K562 (cell line): ENCODE data around the gene IFT81. TPM values are rescaled to one million over a fixed set of nuclear protein-coding genes. Genes with fewer than 3 reads are reported as not detected.
A peak's percentile ranks its signal among the peaks of the same experiment; 100 is the strongest.

Source experiments
- ATAC-seq: fragments of 200-7000 bp; cut with Tn5 transposase; 3 replicates; pipeline ENCODE4 v1.9.1; 2020; ENCODE audit warnings: moderate library complexity
- BruUV-seq: library from RNA; stranded (reverse); fragments of 400-500 nt; replicated peaks from 2 replicates; lab custom pipeline; 2021; lab: Mats Ljungman, UMichigan
- CTCF ChIA-PET: fragments of 300-600 bp; formaldehyde crosslinking; extraction: SDS; loops from one replicate; lab custom pipeline; 2021; ENCODE audit warnings: low intra/inter-chr PET ratio; lab: Yijun Ruan, JAX
- POLR2A ChIA-PET: fragments of 300-600, 350-650 bp; sonication (Branson Sonifier 250); formaldehyde crosslinking; extraction: SDS; loops from one replicate; lab custom pipeline; 2021; ENCODE audit warnings: antibody characterized with exemption, inconsistent platforms; lab: Yijun Ruan, JAX
- DNase-seq, 4 experiments: peaks; one replicate each; pipeline versions ENCODE4 v3.0.0 to v3.0.0-alpha.2; 2011 to 2018; ENCODE audit warnings: low spot score in 3 of 4, mixed read lengths in 3 of 4; ENCODE audit errors: extremely low read depth in 1 of 4
- FAIRE-seq: peaks from 2 replicates; lab custom pipeline; 2011; peaks lifted over from hg19 to GRCh38; lab: Jason Lieb, UNC
- H2AFZ ChIP-seq: 2 replicates; pipeline ENCODE4 v1.6.0; 2011; ENCODE audit warnings: low read depth, low read length, control low read depth, inconsistent platforms
- H3K27ac ChIP-seq: fragments of 200-600 bp; 3 replicates; pipeline ENCODE4 v1.8.0; 2011; ENCODE audit warnings: low read depth, mild to moderate bottlenecking, control low read depth, inconsistent platforms, low read length, moderate library complexity, mixed read lengths; ENCODE audit errors: extremely low read depth
- H3K27me3 ChIP-seq, 2 experiments: fragments of 300-600 bp in 1 of 2; 2 replicates in 1 of 2; 3 replicates in 1 of 2; pipeline versions ENCODE4 v1.6.0 to v1.8.0; 2011; ENCODE audit warnings: inconsistent platforms in 2 of 2, low read length in 2 of 2, mild to moderate bottlenecking in 1 of 2, mixed read lengths in 1 of 2, moderate library complexity in 1 of 2; ENCODE audit not compliant: control insufficient read depth in 2 of 2, insufficient read depth in 2 of 2
- H3K36me3 ChIP-seq: fragments of 300-600 bp; 3 replicates; pipeline ENCODE4 v1.8.0; 2011; ENCODE audit warnings: mild to moderate bottlenecking, low read length, inconsistent platforms; ENCODE audit not compliant: control insufficient read depth, insufficient read depth
- H3K4me1 ChIP-seq, 2 experiments: fragments of 200-600 bp in 1 of 2; replicated peaks in 1 of 2; 2 replicates in 1 of 2; 3 replicates in 1 of 2; pipeline versions ENCODE4 v1.5.1 to v1.8.0; 2011; ENCODE audit warnings: inconsistent platforms in 2 of 2, low read length in 2 of 2, mild to moderate bottlenecking in 1 of 2, mixed read lengths in 1 of 2, moderate library complexity in 1 of 2; ENCODE audit not compliant: control insufficient read depth in 2 of 2, insufficient read depth in 2 of 2
- H3K4me2 ChIP-seq: 2 replicates; pipeline ENCODE4 v1.6.1; 2011; ENCODE audit warnings: low read length, control low read depth, inconsistent platforms, mixed read lengths; ENCODE audit not compliant: insufficient read depth
- H3K4me3 ChIP-seq: fragments of 200-600 bp; sonication (generic), shearing (Covaris generic); 2 replicates; pipeline ENCODE4 v1.5.1; 2016; ENCODE audit warnings: control low read depth, inconsistent platforms
- H3K79me2 ChIP-seq: fragments of 200-600 bp; 3 replicates; pipeline ENCODE4 v1.8.0; 2011; ENCODE audit warnings: low read length, inconsistent platforms; ENCODE audit not compliant: control insufficient read depth, insufficient read depth
- H3K9ac ChIP-seq, 2 experiments: 2 replicates each; pipeline versions ENCODE4 v1.6.0 to v1.6.1; 2011; ENCODE audit warnings: low read depth in 2 of 2, low read length in 2 of 2, control low read depth in 1 of 2, inconsistent platforms in 1 of 2, mild to moderate bottlenecking in 1 of 2, mixed read lengths in 1 of 2; ENCODE audit not compliant: insufficient read depth in 1 of 2
- H3K9me1 ChIP-seq: one replicate; pipeline ENCODE4 v1.6.0; 2011; ENCODE audit warnings: inconsistent platforms, mild to moderate bottlenecking, low read length, moderate library complexity; ENCODE audit not compliant: control insufficient read depth, insufficient read depth
- H3K9me3 ChIP-seq: replicated peaks from 2 replicates; pipeline ENCODE4 v1.5.1; 2011; ENCODE audit warnings: low read depth, low read length, inconsistent platforms; ENCODE audit not compliant: control insufficient read depth, insufficient read depth
- H4K20me1 ChIP-seq: replicated peaks from 2 replicates; pipeline ENCODE4 v1.6.1; 2011; ENCODE audit warnings: low read length, inconsistent platforms, mixed read lengths; ENCODE audit not compliant: control insufficient read depth, insufficient read depth
- DPF2 ChIP-seq: fragments of 450-650 bp; IDR thresholded peaks from 2 replicates; pipeline ENCODE4 v1.6.1; 2016
- LARP7 ChIP-seq: fragments of 450-650 bp; IDR thresholded peaks from 2 replicates; pipeline ENCODE4 v1.6.1; 2016
- RBM15 ChIP-seq: fragments of 200-400 bp; formaldehyde crosslinking; IDR thresholded peaks from 2 replicates; pipeline ENCODE4 v1.6.1; 2018; ENCODE audit warnings: mild to moderate bottlenecking, low read length, moderate library complexity; ENCODE audit not compliant: insufficient read depth
- SAP30 ChIP-seq: fragments of 200-600 bp; sonication (generic); IDR thresholded peaks from 2 replicates; pipeline ENCODE4 v1.6.1; 2012; ENCODE audit warnings: borderline replicate concordance, low read depth, mild to moderate bottlenecking, moderate library complexity, low read length, control low read depth, inconsistent platforms; ENCODE audit not compliant: insufficient read depth, poor library complexity, severe bottlenecking
- SP1 ChIP-seq: sonication (generic); formaldehyde crosslinking; IDR thresholded peaks from 2 replicates; pipeline ENCODE4 v1.8.1; 2022; ENCODE audit warnings: mild to moderate bottlenecking, missing genetic modification reagents
- SRSF3 ChIP-seq: fragments of 200-400 bp; formaldehyde crosslinking; IDR thresholded peaks from 2 replicates; pipeline ENCODE4 v1.6.1; 2016; ENCODE audit warnings: mild to moderate bottlenecking, low read length, moderate library complexity; ENCODE audit not compliant: insufficient read depth
- ZNF184 ChIP-seq: sonication (generic); formaldehyde crosslinking; IDR thresholded peaks from 2 replicates; pipeline ENCODE4 v1.5.0; 2020; ENCODE audit warnings: missing genetic modification reagents
- ZNF354B ChIP-seq: fragments of 250-450 bp; sonication (Bioruptor Pico); IDR thresholded peaks from 2 replicates; pipeline ENCODE4 v1.4.0; 2020
- ZNF398 ChIP-seq: fragments of 250-450 bp; sonication (Bioruptor Pico); IDR thresholded peaks from 2 replicates; pipeline ENCODE4 v1.8.0; 2021; ENCODE audit warnings: moderate library complexity, mild to moderate bottlenecking, inconsistent platforms
- WGBS: fragments of 100-300 bp; shearing (Covaris generic); methylation state at CpG from one replicate; pipeline ENCODE4 v1.1.6; 2016; ENCODE audit warnings: low coverage, mixed read lengths; ENCODE audit not compliant: insufficient coverage; ENCODE audit errors: missing lambda C conversion rate; 5-methylcytosine and 5-hydroxymethylcytosine counted together
- in situ Hi-C: fragments of 300-500 bp; cut with MboI; formaldehyde crosslinking; loops from 4 replicates; pipeline ENCODE4 v1.15.0; 2018; ENCODE audit warnings: inconsistent platforms, mixed read lengths
- intact Hi-C: fragments of 100-400 bp; cut with micrococcal nuclease; formaldehyde crosslinking; loops from 2 replicates; pipeline ENCODE4 v1.14.2; 2022
- polyA plus RNA-seq, 8 experiments: library from polyadenylated mRNA; depleted of rRNA in 4 of 8; stranded (reverse) in 5 of 8; unstranded in 3 of 8; fragments of >200 nt; fragmentation: Nextera tagmentation in 2 of 8; fragmentation: Illumina TruSeq in 1 of 8; extraction: Ambion mirVana in 2 of 8; extraction: Trizol in 1 of 8; gene quantifications; 2 replicates each; pipeline versions ENCODE4 v1.2.1 to v1.2.3, GENCODE V29; 2011 to 2014; ENCODE audit warnings: inconsistent platforms in 1 of 8, missing spikeins in 1 of 8
- total RNA-seq, 7 experiments: library from RNA; depleted of rRNA in 6 of 7; stranded (reverse); fragments of >200 nt in 6 of 7; fragmentation: Illumina TruSeq in 2 of 7; extraction: Trizol in 2 of 7; gene quantifications; 2 replicates each; pipeline versions ENCODE4 v1.2.1 to v1.2.3, GENCODE V29; 2011 to 2021; ENCODE audit warnings: low replicate concordance in 1 of 7
- TF ChIP-seq, protein P1 (sequence below), 2 experiments: fragments of 450-650 bp; IDR thresholded peaks; 2 replicates each; pipeline ENCODE4 v1.6.1; 2016
- TF ChIP-seq, protein P2 (sequence below), 2 experiments: fragments of 450-650 bp; formaldehyde crosslinking in 1 of 2; IDR thresholded peaks; 2 replicates each; pipeline versions ENCODE4 v1.4.0 to v1.6.1; 2014 to 2020; ENCODE audit warnings: mild to moderate bottlenecking in 2 of 2, borderline replicate concordance in 1 of 2, low read depth in 1 of 2

The IFT81 gene
- total and polyA plus RNA-seq, 9 of the 15 experiments (the other 6 are each of a cell fraction or from before 2014, with no cell fraction given), result 2.8 to 11.9 (median 7.9) TPM

DNA sequence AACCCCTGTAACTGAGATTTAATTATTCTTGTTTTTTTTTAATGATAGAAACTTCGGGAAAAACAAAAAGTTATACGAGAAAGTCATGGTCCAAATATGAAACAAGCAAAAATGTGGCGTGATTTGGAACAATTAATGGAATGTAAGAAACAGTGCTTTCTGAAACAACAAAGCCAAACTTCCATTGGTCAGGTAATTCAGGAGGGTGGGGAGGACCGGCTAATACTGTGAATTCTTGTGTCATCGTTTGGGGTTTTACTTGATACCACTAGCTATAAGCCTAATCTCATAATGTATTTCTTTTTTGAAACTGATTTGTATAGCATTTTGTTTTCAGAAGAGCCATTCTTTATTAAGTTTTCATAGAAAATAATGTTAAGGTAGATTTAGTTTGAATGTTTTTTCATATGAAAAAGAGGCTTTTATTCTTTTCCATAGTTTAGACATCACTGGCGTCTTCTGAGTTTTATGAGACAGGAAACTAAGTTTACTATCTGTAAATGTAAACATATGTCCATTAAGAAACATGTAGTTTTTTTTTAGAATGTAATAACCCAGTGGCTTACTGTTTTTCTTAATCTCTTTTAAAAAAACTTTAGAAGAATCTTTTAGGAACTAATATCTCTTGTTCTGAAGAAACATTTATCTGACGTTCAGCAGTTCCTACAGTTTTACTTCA, 94.0 kb downstream of the IFT81 start:
- DNase-seq (no peak), ATAC-seq (no peak), FAIRE-seq (peak; percentile 58)
- no peaks in the 10 kb centered on the region for H3K79me2 ChIP-seq
- H4K20me1 ChIP-seq, result no peaks in the 10 kb centered on the region
- H3K9me3 ChIP-seq, result no peaks in the 10 kb centered on the region
- no TSS peak for BruUV-seq
- no peaks in the 10 kb centered on the region for H3K9me1 ChIP-seq
- no peak overlapping the region for H3K4me2 ChIP-seq
- POLR2A ChIA-PET, result no interaction called here
- H3K27me3 ChIP-seq, result no peaks in the 10 kb centered on the region
- H3K36me3 ChIP-seq, result no peaks in the 10 kb centered on the region
- no peak overlapping the region for H3K9ac ChIP-seq
- in situ Hi-C loops, result no loop called here
- WGBS, result 52% methylated on average over 7 of the region's 7 CpGs
- no peak overlapping the region for H2AFZ ChIP-seq
- no peaks in the 10 kb centered on the region for H3K4me1 ChIP-seq
- H3K27ac ChIP-seq, result no peak overlapping the region
- CTCF ChIA-PET, result no interaction called here
- intact Hi-C loops, result no loop called here
- no peak overlapping the region for H3K4me3 ChIP-seq
- TF ChIP-seq ZNF398 (CRISPR knock-in tag) (no peak), SP1 (CRISPR knock-in tag) (no peak), SRSF3 (no peak), SAP30 (no peak), ZNF354B (no peak), LARP7 (no peak), DPF2 (no peak), RBM15 (no peak), ZNF184 (CRISPR knock-in tag) (no peak)
- TF ChIP-seq, protein P1, sequence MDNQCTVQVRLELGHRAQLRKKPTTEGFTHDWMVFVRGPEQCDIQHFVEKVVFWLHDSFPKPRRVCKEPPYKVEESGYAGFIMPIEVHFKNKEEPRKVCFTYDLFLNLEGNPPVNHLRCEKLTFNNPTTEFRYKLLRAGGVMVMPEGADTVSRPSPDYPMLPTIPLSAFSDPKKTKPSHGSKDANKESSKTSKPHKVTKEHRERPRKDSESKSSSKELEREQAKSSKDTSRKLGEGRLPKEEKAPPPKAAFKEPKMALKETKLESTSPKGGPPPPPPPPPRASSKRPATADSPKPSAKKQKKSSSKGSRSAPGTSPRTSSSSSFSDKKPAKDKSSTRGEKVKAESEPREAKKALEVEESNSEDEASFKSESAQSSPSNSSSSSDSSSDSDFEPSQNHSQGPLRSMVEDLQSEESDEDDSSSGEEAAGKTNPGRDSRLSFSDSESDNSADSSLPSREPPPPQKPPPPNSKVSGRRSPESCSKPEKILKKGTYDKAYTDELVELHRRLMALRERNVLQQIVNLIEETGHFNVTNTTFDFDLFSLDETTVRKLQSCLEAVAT (IDR thresholded peaks at IDR 0.05), result no peak
- TF ChIP-seq, protein P2, sequence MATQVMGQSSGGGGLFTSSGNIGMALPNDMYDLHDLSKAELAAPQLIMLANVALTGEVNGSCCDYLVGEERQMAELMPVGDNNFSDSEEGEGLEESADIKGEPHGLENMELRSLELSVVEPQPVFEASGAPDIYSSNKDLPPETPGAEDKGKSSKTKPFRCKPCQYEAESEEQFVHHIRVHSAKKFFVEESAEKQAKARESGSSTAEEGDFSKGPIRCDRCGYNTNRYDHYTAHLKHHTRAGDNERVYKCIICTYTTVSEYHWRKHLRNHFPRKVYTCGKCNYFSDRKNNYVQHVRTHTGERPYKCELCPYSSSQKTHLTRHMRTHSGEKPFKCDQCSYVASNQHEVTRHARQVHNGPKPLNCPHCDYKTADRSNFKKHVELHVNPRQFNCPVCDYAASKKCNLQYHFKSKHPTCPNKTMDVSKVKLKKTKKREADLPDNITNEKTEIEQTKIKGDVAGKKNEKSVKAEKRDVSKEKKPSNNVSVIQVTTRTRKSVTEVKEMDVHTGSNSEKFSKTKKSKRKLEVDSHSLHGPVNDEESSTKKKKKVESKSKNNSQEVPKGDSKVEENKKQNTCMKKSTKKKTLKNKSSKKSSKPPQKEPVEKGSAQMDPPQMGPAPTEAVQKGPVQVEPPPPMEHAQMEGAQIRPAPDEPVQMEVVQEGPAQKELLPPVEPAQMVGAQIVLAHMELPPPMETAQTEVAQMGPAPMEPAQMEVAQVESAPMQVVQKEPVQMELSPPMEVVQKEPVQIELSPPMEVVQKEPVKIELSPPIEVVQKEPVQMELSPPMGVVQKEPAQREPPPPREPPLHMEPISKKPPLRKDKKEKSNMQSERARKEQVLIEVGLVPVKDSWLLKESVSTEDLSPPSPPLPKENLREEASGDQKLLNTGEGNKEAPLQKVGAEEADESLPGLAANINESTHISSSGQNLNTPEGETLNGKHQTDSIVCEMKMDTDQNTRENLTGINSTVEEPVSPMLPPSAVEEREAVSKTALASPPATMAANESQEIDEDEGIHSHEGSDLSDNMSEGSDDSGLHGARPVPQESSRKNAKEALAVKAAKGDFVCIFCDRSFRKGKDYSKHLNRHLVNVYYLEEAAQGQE (IDR thresholded peaks at IDR 0.05; ENCODE audit: borderline replicate concordance), result no peak
- TF ChIP-seq, protein P2 (CRISPR knock-in tag; IDR thresholded peaks at IDR 0.05; ENCODE audit: low read depth), result no peak
